H1 (cell line): ENCODE measurements around the gene SELENOS. TPM values are rescaled to one million over a fixed set of nuclear protein-coding genes. Genes with fewer than 3 reads are reported as not detected.

Source experiments
- CTCF ChIA-PET: fragments of 300-600 bp; sonication (Branson Sonifier 250); formaldehyde crosslinking; loops from one replicate; lab custom pipeline; 2021; ENCODE audit not compliant: partially characterized antibody; lab: Charles Lee
- POLR2A ChIA-PET: fragments of 300-600 bp; sonication (Branson Sonifier 250); formaldehyde crosslinking; loops from one replicate; lab custom pipeline; 2021; ENCODE audit warnings: inconsistent platforms; ENCODE audit not compliant: partially characterized antibody; lab: Charles Lee
- DNase-seq, 2 experiments: peaks; one replicate each; pipeline versions ENCODE4 v3.0.0 to v3.0.0-alpha.2; 2010 to 2022; ENCODE audit warnings: low spot score in 2 of 2, low read depth in 1 of 2, mixed read lengths in 1 of 2
- FAIRE-seq: peaks from 2 replicates; lab custom pipeline; 2011; peaks lifted over from hg19 to GRCh38; lab: Jason Lieb, UNC
- H2AFZ ChIP-seq: 2 replicates; pipeline ENCODE4 v1.8.1; 2012; ENCODE audit warnings: low read length, inconsistent platforms
- H2AK5ac ChIP-seq: 2 replicates; pipeline ENCODE4 v1.6.1; 2013; ENCODE audit warnings: low read depth, low read length
- H2BK120ac ChIP-seq: replicated peaks from 2 replicates; pipeline ENCODE3; 2013; ENCODE audit warnings: low read depth, low read length, inconsistent platforms
- H2BK12ac ChIP-seq: 2 replicates; pipeline ENCODE4 v1.6.1; 2013; ENCODE audit warnings: low read depth, low read length
- H2BK15ac ChIP-seq: 2 replicates; pipeline ENCODE4 v1.6.1; 2013; ENCODE audit warnings: low read length
- H2BK20ac ChIP-seq: 2 replicates; pipeline ENCODE4 v1.6.1; 2013; ENCODE audit warnings: low read length
- H2BK5ac ChIP-seq: 2 replicates; pipeline ENCODE4 v1.6.1; 2013; ENCODE audit warnings: low read depth, low read length
- H3K14ac ChIP-seq: 2 replicates; pipeline ENCODE4 v1.6.1; 2013; ENCODE audit warnings: inconsistent platforms; ENCODE audit not compliant: insufficient read length
- H3K18ac ChIP-seq: 2 replicates; pipeline ENCODE4 v1.6.1; 2013; ENCODE audit warnings: low read length; ENCODE audit errors: extremely low read depth
- H3K23ac ChIP-seq: 2 replicates; pipeline ENCODE4 v1.6.1; 2013; ENCODE audit warnings: inconsistent platforms; ENCODE audit not compliant: insufficient read length
- H3K23me2 ChIP-seq: 2 replicates; pipeline ENCODE4 v1.6.1; 2013; ENCODE audit warnings: low read depth, low read length
- H3K27ac ChIP-seq: 2 replicates; pipeline ENCODE4 v1.6.1; 2011; ENCODE audit warnings: low read depth, low read length, inconsistent platforms
- H3K27me3 ChIP-seq, 4 experiments: replicated peaks in 1 of 4; 1 replicate in 1 of 4; 2 replicates in 3 of 4; pipeline versions ENCODE4 v1.6.1 to v1.8.1; 2011 to 2013; ENCODE audit warnings: low read length in 3 of 4, mild to moderate bottlenecking in 3 of 4, inconsistent platforms in 2 of 4, mixed read lengths in 2 of 4, moderate library complexity in 1 of 4; ENCODE audit not compliant: control insufficient read depth in 3 of 4, insufficient read depth in 3 of 4; ENCODE audit errors: extremely low read depth in 1 of 4
- H3K36me3 ChIP-seq, 4 experiments: 2 replicates each; pipeline versions ENCODE4 v1.6.1 to v1.8.1; 2011 to 2013; ENCODE audit warnings: mild to moderate bottlenecking in 4 of 4, low read length in 3 of 4, moderate library complexity in 2 of 4, control low read depth in 1 of 4, inconsistent platforms in 1 of 4; ENCODE audit not compliant: insufficient read depth in 4 of 4, control insufficient read depth in 2 of 4
- H3K4ac ChIP-seq: replicated peaks from 2 replicates; pipeline ENCODE3; 2013; ENCODE audit warnings: low read length, low read depth, mixed read lengths, inconsistent platforms; ENCODE audit not compliant: insufficient read length
- H3K4me1 ChIP-seq, 4 experiments: replicated peaks in 1 of 4; 1 replicate in 1 of 4; 2 replicates in 3 of 4; pipeline versions ENCODE4 v1.6.1 to v1.8.1; 2011 to 2013; ENCODE audit warnings: low read length in 3 of 4, inconsistent platforms in 2 of 4, mixed read lengths in 1 of 4; ENCODE audit not compliant: insufficient read depth in 4 of 4, control insufficient read depth in 3 of 4
- H3K4me2 ChIP-seq, 2 experiments: 2 replicates each; pipeline versions ENCODE4 v1.6.1 to v1.8.1; 2011 to 2013; ENCODE audit warnings: low read depth in 2 of 2, low read length in 2 of 2, control low read depth in 1 of 2, inconsistent platforms in 1 of 2, mild to moderate bottlenecking in 1 of 2; ENCODE audit not compliant: insufficient read depth in 1 of 2
- H3K4me3 ChIP-seq, 4 experiments: fragments of 200-600, 300-600 bp in 1 of 4; sonication (generic), shearing (Covaris generic), sonication (Bioruptor Twin) in 1 of 4; 2 replicates each; pipeline versions ENCODE4 v1.5.1 to v1.8.1; 2011 to 2016; ENCODE audit warnings: low read length in 4 of 4, low read depth in 3 of 4, control low read depth in 2 of 4, inconsistent platforms in 2 of 4, mild to moderate bottlenecking in 2 of 4, mixed read lengths in 1 of 4, moderate library complexity in 1 of 4; ENCODE audit not compliant: insufficient read depth in 2 of 4; ENCODE audit errors: extremely low read depth in 1 of 4
- H3K56ac ChIP-seq: replicated peaks from 2 replicates; pipeline ENCODE3; 2013; ENCODE audit warnings: low read depth, mild to moderate bottlenecking, mixed read lengths, low read length, inconsistent platforms; ENCODE audit not compliant: insufficient read length
- H3K79me1 ChIP-seq: 2 replicates; pipeline ENCODE4 v1.6.1; 2013; ENCODE audit warnings: low read depth, low read length, control low read depth
- H3K79me2 ChIP-seq, 2 experiments: 2 replicates each; pipeline versions ENCODE4 v1.6.1 to v1.8.1; 2012 to 2013; ENCODE audit warnings: low read length in 2 of 2, mild to moderate bottlenecking in 2 of 2, inconsistent platforms in 1 of 2; ENCODE audit not compliant: insufficient read depth in 2 of 2, control insufficient read depth in 1 of 2
- H3K9ac ChIP-seq, 4 experiments: replicated peaks in 1 of 4; 1 replicate in 1 of 4; 2 replicates in 3 of 4; pipeline versions ENCODE4 v1.6.1 to v1.8.1; 2011 to 2013; ENCODE audit warnings: low read depth in 3 of 4, low read length in 3 of 4, control low read depth in 2 of 4, mild to moderate bottlenecking in 2 of 4, moderate library complexity in 2 of 4, inconsistent platforms in 1 of 4; ENCODE audit errors: extremely low read depth in 1 of 4
- H3K9me3 ChIP-seq, 2 experiments: 2 replicates each; pipeline versions ENCODE4 v1.6.1 to v1.8.1; 2012 to 2013; ENCODE audit warnings: mild to moderate bottlenecking in 2 of 2, moderate library complexity in 2 of 2, control low read depth in 1 of 2, inconsistent platforms in 1 of 2, low read depth in 1 of 2, low read length in 1 of 2, mixed read lengths in 1 of 2; ENCODE audit not compliant: insufficient read depth in 2 of 2
- H4K20me1 ChIP-seq, 2 experiments: replicated peaks in 1 of 2; 2 replicates each; pipeline versions ENCODE3 to v1.8.1; 2011 to 2013; ENCODE audit warnings: inconsistent platforms in 2 of 2, low read length in 2 of 2, mild to moderate bottlenecking in 1 of 2; ENCODE audit not compliant: insufficient read depth in 2 of 2, control insufficient read depth in 1 of 2
- H4K5ac ChIP-seq: 2 replicates; pipeline ENCODE4 v1.6.1; 2013; ENCODE audit warnings: low read length, low read depth, mixed read lengths, inconsistent platforms; ENCODE audit not compliant: insufficient read length
- H4K8ac ChIP-seq: 2 replicates; pipeline ENCODE4 v1.8.0; 2013; ENCODE audit warnings: mild to moderate bottlenecking, moderate library complexity, low read length, inconsistent platforms; ENCODE audit not compliant: insufficient read depth; ENCODE audit errors: extremely low read depth
- H4K91ac ChIP-seq: replicated peaks from 2 replicates; pipeline ENCODE3; 2013; ENCODE audit warnings: low read length, mixed read lengths, inconsistent platforms; ENCODE audit not compliant: insufficient read length
- CHD1 ChIP-seq: IDR thresholded peaks from 2 replicates; pipeline ENCODE4 v1.6.1; 2012; ENCODE audit warnings: low read depth, low read length, improper control_type of control experiment
- RXRA ChIP-seq: IDR thresholded peaks from 2 replicates; pipeline ENCODE4 v1.6.1; 2011; ENCODE audit warnings: low read depth, mild to moderate bottlenecking, low read length, moderate library complexity; ENCODE audit not compliant: insufficient read depth
- SIN3A ChIP-seq, 2 experiments: IDR thresholded peaks in 1 of 2; conservative IDR thresholded peaks in 1 of 2; 2 replicates each; pipeline ENCODE4 v1.6.1; 2011 to 2012; ENCODE audit warnings: low read length in 2 of 2, improper control_type of control experiment in 1 of 2, low read depth in 1 of 2, mild to moderate bottlenecking in 1 of 2
- SP4 ChIP-seq: IDR thresholded peaks from 2 replicates; pipeline ENCODE4 v1.6.1; 2012; ENCODE audit warnings: low read length, inconsistent platforms
- SUZ12 ChIP-seq: fragments of 200-600 bp; sonication (generic); IDR thresholded peaks from 2 replicates; pipeline ENCODE4 v1.6.1; 2012; ENCODE audit warnings: mild to moderate bottlenecking, inconsistent platforms, low read length, moderate library complexity, mixed read lengths
- WGBS, 2 experiments: shearing (Covaris generic) in 1 of 2; methylation state at CpG; one replicate each; pipeline versions ENCODE4 v1.1.6 to v1.1.7; 2013 to 2015; ENCODE audit warnings: low lambda C conversion rate in 2 of 2, mixed read lengths in 2 of 2, inconsistent platforms in 1 of 2, low coverage in 1 of 2, missing lambda C conversion rate in 1 of 2; ENCODE audit not compliant: insufficient replicate concordance in 2 of 2, insufficient coverage in 1 of 2, insufficient read length in 1 of 2; ENCODE audit errors: extremely low coverage in 1 of 2, missing lambda C conversion rate in 1 of 2; 5-methylcytosine and 5-hydroxymethylcytosine counted together
- polyA plus RNA-seq, 7 experiments: library from polyadenylated mRNA; depleted of rRNA in 3 of 7; stranded (reverse) in 5 of 7; unstranded in 2 of 7; fragments of >200 nt in 5 of 7; fragments of 200-250 nt in 2 of 7; gene quantifications; 1 replicate in 5 of 7; 2 replicates in 1 of 7; 4 replicates in 1 of 7; pipeline versions ENCODE4 v1.2.1 to v1.2.3, GENCODE V29; 2011 to 2013; ENCODE audit warnings: missing spikeins in 2 of 7, mixed read lengths in 2 of 7
- total RNA-seq: library from RNA; stranded (reverse); fragmentation: NEBNext Ultra II Directional; extraction: Animal tissue kit (Norgen Biotek cat#: 25700); gene quantifications from 2 replicates; pipeline ENCODE4 v1.2.1, GENCODE V29; 2021

SELENOS gene
- total and polyA plus RNA-seq, 2 of the 8 experiments (the other 6 are each of a cell fraction or from before 2014, with no cell fraction given), result 45.1 to 46.0 TPM

DNA sequence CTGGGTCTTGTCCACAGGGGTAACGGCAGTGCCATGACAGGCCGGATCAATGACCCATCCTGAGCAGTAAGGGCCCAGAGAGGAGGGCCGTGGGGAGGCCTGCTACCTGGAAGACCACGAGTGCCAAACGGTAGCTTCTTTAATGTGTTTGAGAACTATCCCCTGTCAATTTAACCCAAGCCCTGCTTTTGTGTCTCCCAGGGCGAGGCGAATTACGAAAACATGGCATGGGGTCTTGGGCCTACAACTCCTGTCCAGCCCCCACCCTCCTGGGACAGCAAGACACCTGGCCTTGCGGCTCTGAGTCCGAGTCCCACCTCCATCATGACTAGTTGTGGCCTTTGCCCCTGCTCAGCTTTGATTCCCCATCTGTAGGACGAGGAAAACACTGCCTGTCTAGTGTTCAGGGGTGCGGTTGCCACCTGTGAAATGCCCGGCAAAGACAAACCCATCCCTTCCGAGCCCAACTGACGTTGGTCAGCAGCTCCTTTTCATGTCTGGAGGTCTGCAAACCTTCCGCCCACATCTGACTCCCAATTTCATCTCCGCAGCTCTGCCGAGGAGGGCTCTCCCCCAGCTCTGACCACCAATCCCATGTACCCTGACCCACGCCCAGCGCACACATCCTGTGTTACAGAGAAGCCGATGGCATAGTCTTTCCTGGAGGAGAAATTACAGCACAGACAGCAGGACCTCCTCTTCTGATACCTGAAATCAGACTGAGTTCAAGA lies 46.7 kb upstream of the SELENOS start:
- H3K36me3 ChIP-seq, result no peaks in the 10 kb centered on the region
- no peak overlapping the region for H2AK5ac ChIP-seq
- H4K91ac ChIP-seq, result no peak overlapping the region
- ChIA-PET CTCF (interaction anchor here (0.7 to 1.7 kb wide), 7 partner anchors 17 to 317 kb away, joined by 3 to 4 read pairs (median 3); no protein-coding TSS in a partner anchor), POLR2A (no interaction called here)
- H2AFZ ChIP-seq, result no peak overlapping the region
- no peak overlapping the region for H4K8ac ChIP-seq
- no peak overlapping the region for H3K23ac ChIP-seq
- 93% methylated on average over 21 of the region's 21 CpGs; no CpG with 5 or more reads in 1 of the 2 experiments for WGBS, 2 experiments
- H3K79me2 ChIP-seq, result no peaks in the 10 kb centered on the region
- no peak overlapping the region for H3K4me2 ChIP-seq
- H4K5ac ChIP-seq, result no peak overlapping the region
- no peaks in the 10 kb centered on the region for H3K9me3 ChIP-seq
- no peak overlapping the region for H2BK20ac ChIP-seq
- no peak overlapping the region for H3K14ac ChIP-seq
- no peak overlapping the region for H3K18ac ChIP-seq
- H3K56ac ChIP-seq, result no peak overlapping the region
- H3K4me3 ChIP-seq, result no peak overlapping the region
- H3K27me3 ChIP-seq, result peaks cover 0 to 4% (median 2%) of the 10 kb centered on the region in 4 experiments; a peak in 3 of 7 replicates
- FAIRE-seq (no peak), DNase-seq (no peak)
- H3K4me1 ChIP-seq, result peaks cover 0 to 3% (median 1%) of the 10 kb centered on the region in 4 experiments; a peak in 1 of 7 replicates
- H2BK120ac ChIP-seq, result no peak overlapping the region
- TF ChIP-seq SUZ12 (no peak), RXRA (no peak), SP4 (no peak), SIN3A (conservative IDR thresholded peaks at IDR 0.05 in 1 of 2, IDR thresholded peaks at IDR 0.05 in 1 of 2; ENCODE audit: low read depth in 1 of 2, low read length in 2 of 2) (no peak), CHD1 (no peak)
- H3K4ac ChIP-seq, result no peak overlapping the region
- no peak overlapping the region for H2BK5ac ChIP-seq
- H3K27ac ChIP-seq, result no peak overlapping the region
- no peak overlapping the region for H2BK15ac ChIP-seq
- no peak overlapping the region for H2BK12ac ChIP-seq
- H3K23me2 ChIP-seq, result no peaks in the 10 kb centered on the region
- H3K79me1 ChIP-seq, result no peaks in the 10 kb centered on the region
- H3K9ac ChIP-seq, result no peak overlapping the region
- H4K20me1 ChIP-seq, result no peaks in the 10 kb centered on the region
